ENCODE measurements around the gene SERINC3. TPM values are rescaled to one million over a fixed set of nuclear protein-coding genes. Genes with fewer than 3 reads are reported as not detected.

The SERINC3 gene
- total RNA-seq, 3 donors from 2014 or later, result 103 to 128 (median 110) TPM

DNA sequence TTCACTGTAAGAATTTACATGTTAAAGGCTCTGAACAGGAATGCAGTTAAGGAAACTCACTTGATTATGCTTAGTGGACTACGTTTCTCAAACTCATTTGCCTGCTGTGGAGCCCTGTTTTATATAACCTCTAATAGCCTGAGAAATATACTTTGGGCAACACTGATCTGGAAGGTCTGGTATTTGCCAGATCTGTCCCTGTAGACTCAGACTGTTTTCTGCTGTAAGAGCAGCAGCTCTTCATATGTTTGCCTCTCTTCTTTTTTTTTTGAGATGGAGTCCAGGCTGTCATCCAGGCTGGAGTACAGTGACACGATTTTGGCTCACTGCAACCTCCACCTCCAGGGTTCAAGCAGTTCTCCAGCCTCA, 36.1 kb downstream of the SERINC3 start:
- ATAC-seq (no peak), DNase-seq (no peak)
- TF ChIP-seq, protein P1, sequence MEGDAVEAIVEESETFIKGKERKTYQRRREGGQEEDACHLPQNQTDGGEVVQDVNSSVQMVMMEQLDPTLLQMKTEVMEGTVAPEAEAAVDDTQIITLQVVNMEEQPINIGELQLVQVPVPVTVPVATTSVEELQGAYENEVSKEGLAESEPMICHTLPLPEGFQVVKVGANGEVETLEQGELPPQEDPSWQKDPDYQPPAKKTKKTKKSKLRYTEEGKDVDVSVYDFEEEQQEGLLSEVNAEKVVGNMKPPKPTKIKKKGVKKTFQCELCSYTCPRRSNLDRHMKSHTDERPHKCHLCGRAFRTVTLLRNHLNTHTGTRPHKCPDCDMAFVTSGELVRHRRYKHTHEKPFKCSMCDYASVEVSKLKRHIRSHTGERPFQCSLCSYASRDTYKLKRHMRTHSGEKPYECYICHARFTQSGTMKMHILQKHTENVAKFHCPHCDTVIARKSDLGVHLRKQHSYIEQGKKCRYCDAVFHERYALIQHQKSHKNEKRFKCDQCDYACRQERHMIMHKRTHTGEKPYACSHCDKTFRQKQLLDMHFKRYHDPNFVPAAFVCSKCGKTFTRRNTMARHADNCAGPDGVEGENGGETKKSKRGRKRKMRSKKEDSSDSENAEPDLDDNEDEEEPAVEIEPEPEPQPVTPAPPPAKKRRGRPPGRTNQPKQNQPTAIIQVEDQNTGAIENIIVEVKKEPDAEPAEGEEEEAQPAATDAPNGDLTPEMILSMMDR (IDR thresholded peaks at IDR 0.05), result no peak
- intact Hi-C loops (cut with DNase I, micrococcal nuclease), result no loop called here
- Histone ChIP-seq H3K9me3 (no peaks in the 10 kb centered on the region), H3K4me1 (ENCODE audit: low read depth) (no peaks in the 10 kb centered on the region), H3K36me3 (ENCODE audit: low read depth) (peaks cover 3% of the 10 kb centered on the region), H3K4me3 (no peak overlapping the region)

DNA sequence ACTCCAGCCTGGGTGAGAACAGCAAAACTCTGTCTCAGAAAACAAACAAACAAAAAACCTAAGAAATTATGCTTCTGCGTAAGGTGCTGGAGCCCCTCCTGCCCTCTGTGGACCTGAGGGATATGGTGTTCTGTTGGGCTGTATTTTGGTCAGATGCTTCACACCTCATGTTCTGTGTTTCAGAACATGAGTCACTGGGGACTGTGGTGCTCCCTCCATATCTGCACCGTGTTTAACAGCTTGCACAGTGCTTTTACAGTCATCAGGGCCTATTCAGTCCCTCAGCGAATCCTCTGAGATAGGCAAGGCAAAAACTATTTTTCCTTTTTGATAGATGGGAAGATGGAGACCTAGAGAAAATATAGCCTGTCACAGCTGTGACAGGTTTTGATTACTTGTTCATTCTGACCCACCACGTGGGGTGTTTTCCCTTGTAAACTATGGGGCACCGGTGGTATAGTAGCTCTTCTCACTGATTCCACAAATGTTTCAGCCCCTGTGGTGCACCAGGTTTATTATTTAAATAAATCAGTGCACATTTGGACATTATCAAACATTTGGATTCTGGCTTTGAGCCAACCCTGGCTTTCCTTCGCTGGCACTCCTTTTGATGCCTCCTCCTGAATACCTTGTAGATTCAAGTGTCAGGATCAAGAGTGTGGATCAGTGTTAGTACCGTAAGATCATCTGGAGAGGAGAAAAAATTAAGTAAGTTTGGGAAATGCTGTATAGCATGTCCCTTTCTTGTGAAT, 36.6 kb downstream of the SERINC3 start:
- DNase-seq, result no peak
- H3K9me3 ChIP-seq, result no peaks in the 10 kb centered on the region
- no peaks in the 10 kb centered on the region for H3K4me1 ChIP-seq (ENCODE audit: low read depth)
- peaks cover 3% of the 10 kb centered on the region for H3K36me3 ChIP-seq (ENCODE audit: low read depth)
- TF ChIP-seq, protein P1 (IDR thresholded peaks at IDR 0.05), result no peak
- intact Hi-C loops (cut with DNase I, micrococcal nuclease), result no loop called here
- no peak for ATAC-seq
- H3K4me3 ChIP-seq, result no peak overlapping the region

DNA sequence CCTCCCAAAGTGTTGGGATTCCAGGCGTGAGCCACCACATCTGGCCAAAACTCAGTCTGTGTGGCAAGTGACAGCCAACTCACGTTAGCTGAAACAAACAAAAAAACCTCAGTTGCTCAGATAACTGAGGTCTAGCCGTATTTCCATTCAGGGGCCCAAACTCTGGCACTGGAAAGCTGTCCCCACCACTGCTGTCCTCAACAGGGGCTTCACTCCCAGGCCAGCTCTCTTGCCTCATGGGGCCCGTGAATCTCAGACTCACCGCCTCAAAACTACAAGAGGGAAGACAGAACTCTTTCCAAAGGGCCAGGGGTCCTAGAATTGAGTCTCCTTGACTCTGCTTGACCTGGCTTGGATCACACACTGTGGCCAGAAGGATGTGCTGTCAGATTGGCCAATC, 38.8 kb downstream of the SERINC3 start:
- TF ChIP-seq, protein P1 (IDR thresholded peaks at IDR 0.05), result no peak
- Histone ChIP-seq H3K4me3 (no peak overlapping the region), H3K36me3 (ENCODE audit: low read depth) (no peaks in the 10 kb centered on the region), H3K4me1 (ENCODE audit: low read depth) (no peaks in the 10 kb centered on the region), H3K9me3 (no peaks in the 10 kb centered on the region)
- intact Hi-C loops (cut with DNase I, micrococcal nuclease), result no loop called here
- ATAC-seq (no peak), DNase-seq (no peak)

DNA sequence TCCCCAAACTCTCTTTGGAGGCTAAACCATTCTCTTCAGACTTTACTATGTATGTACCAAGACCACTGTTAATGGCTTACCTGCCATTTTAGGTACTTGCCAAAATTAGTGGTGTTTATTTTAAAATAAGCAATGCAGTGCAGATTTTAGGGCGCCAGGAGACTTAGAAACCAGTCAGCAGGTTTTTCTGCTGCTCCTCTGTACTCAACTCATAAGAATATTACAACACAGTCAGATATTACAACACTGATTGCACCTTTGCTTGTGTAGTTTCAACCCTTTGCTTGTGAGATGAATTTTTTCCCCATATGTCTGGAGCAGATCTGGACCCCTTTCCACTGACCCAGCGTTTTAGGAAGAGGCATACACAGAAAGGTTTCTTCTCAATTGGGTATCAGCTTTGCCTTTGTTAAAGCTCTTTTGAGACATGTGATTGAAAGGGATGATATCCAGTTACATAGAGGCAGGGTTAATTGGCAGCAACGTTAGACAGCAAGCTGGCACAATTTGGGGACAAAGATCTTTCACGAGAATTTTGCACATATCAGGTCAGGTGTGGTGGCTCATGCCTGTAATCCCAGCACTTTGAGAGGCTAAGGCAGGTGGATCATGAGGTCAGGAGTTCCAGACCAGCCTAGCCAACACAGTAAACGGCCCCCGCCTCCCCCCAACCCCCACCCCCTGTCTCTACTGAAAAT, 40.0 kb downstream of the SERINC3 start:
- Histone ChIP-seq H3K4me1 (ENCODE audit: low read depth) (no peaks in the 10 kb centered on the region), H3K4me3 (no peak overlapping the region), H3K9me3 (no peaks in the 10 kb centered on the region), H3K36me3 (ENCODE audit: low read depth) (no peaks in the 10 kb centered on the region)
- TF ChIP-seq, protein P1 (IDR thresholded peaks at IDR 0.05), result no peak
- DNase-seq (no peak), ATAC-seq (no peak)
- intact Hi-C loops (cut with DNase I, micrococcal nuclease), result no loop called here

DNA sequence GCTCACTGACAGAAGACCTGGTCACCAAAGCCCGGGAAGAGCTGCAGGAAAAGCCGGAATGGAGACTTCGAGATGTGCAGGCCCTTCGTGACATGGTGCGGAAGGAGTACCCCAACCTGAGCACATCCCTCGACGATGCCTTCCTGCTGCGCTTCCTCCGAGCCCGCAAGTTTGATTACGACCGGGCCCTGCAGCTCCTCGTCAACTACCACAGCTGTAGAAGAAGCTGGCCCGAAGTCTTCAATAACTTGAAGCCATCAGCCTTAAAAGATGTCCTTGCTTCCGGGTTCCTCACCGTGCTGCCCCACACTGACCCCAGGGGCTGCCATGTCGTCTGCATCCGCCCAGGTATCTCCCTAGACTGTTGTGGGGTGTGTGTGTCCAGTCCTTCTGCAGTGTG, 41.8 kb downstream of the SERINC3 start:
- H3K9me3 ChIP-seq, result no peaks in the 10 kb centered on the region
- H3K4me3 ChIP-seq, result no peak overlapping the region
- ATAC-seq, result no peak
- no peaks in the 10 kb centered on the region for H3K36me3 ChIP-seq (ENCODE audit: low read depth)
- no peak for DNase-seq
- peaks cover 12% of the 10 kb centered on the region for H3K4me1 ChIP-seq (ENCODE audit: low read depth)
- intact Hi-C loops (cut with DNase I, micrococcal nuclease), result no loop called here
- TF ChIP-seq, protein P1 (IDR thresholded peaks at IDR 0.05), result no peak

Data from mucosa of descending colon (tissue), 3 donors.